Activated CD4-positive, alpha-beta T cell treated with anti-CD3 and anti-CD28 coated beads, Interleukin-2, amount 50 U/mL, for 16 hours (primary cell): ENCODE measurements around the gene CNIH2.
"Not testable (repeated sequence)": the region's sequence is repeated elsewhere in the genome, so short reads cannot be mapped to it uniquely, and the experiment has no call there.

Experiments used
- DNase-seq: peaks from one replicate; pipeline ENCODE4 v3.0.0-alpha.2; 2020

The CNIH2 gene

GRCh38 chr11:66259956-66260355 lies 18.0 kb upstream of the CNIH2 start:
- no peak for DNase-seq

- no peak for DNase-seq
Measured at GRCh38 chr11:66261578-66261977, 16.4 kb upstream of the CNIH2 start.

- no peak for DNase-seq
Measured at GRCh38 chr11:66262191-66262590, 15.8 kb upstream of the CNIH2 start.

GRCh38 chr11:66262696-66263095 lies 15.3 kb upstream of the CNIH2 start:
- no peak for DNase-seq

GRCh38 chr11:66263231-66263630 lies 14.7 kb upstream of the CNIH2 start:
- DNase-seq, result no peak

- DNase-seq, result no peak
Measured at GRCh38 chr11:66263785-66264184, 14.2 kb upstream of the CNIH2 start.

GRCh38 chr11:66264383-66264782 lies 13.6 kb upstream of the CNIH2 start:
- DNase-seq, result no peak

GRCh38 chr11:66264914-66265313 lies 13.1 kb upstream of the CNIH2 start:
- DNase-seq, result peak; percentile 47

GRCh38 chr11:66265531-66266377 lies 12.2 kb upstream of the CNIH2 start:
- DNase-seq, result no peak

- DNase-seq, result no peak
Measured at GRCh38 chr11:66266378-66267038, 11.5 kb upstream of the CNIH2 start.

- no peak for DNase-seq
Measured at GRCh38 chr11:66267039-66267378, 11.0 kb upstream of the CNIH2 start.

GRCh38 chr11:66267379-66268243 lies 10.4 kb upstream of the CNIH2 start:
- DNase-seq, result peak; percentile 88

- DNase-seq, result peak; percentile 100
Measured at GRCh38 chr11:66268244-66268951, 9.6 kb upstream of the CNIH2 start, which contains the start of gene RAB1B. RAB1B (plus strand) TSS chr11:66268639; CDS start chr11:66268680, 41 bp downstream.

- DNase-seq, result peak; percentile 36
Measured at GRCh38 chr11:66268952-66269905, 8.7 kb upstream of the CNIH2 start.

GRCh38 chr11:66271816-66272215 lies 6.2 kb upstream of the CNIH2 start:
- DNase-seq, result no peak

GRCh38 chr11:66272596-66272995 lies 5.4 kb upstream of the CNIH2 start:
- DNase-seq, result peak; percentile 22

- DNase-seq, result no peak
Measured at GRCh38 chr11:66274219-66274618, 3.8 kb upstream of the CNIH2 start.

- no peak for DNase-seq
Measured at GRCh38 chr11:66275396-66275795, 2.6 kb upstream of the CNIH2 start.

- no peak for DNase-seq
Measured at GRCh38 chr11:66275984-66276612, 1.9 kb upstream of the CNIH2 start.

- not testable (repeated sequence) for DNase-seq
Measured at GRCh38 chr11:66276619-66277018, 1.4 kb upstream of the CNIH2 start.

- DNase-seq, result not testable (repeated sequence)
Measured at GRCh38 chr11:66277064-66277463, 911 bp upstream of the CNIH2 start.
